Endodermal cell (in vitro differentiated cells): ENCODE results near the gene ITSN1. TPM values are rescaled to one million over a fixed set of nuclear protein-coding genes. Genes with fewer than 3 reads are reported as not detected.

Experiments used
- DNase-seq: peaks from one replicate; pipeline ENCODE4 v3.0.0-alpha.2; 2017
- H3K27ac ChIP-seq: 2 replicates; pipeline ENCODE4 v1.5.1; 2013; ENCODE audit warnings: mild to moderate bottlenecking, low read depth, low read length, moderate library complexity
- H3K27me3 ChIP-seq: 2 replicates; pipeline ENCODE4 v1.6.1; 2013; ENCODE audit warnings: mild to moderate bottlenecking, low read length, moderate library complexity; ENCODE audit not compliant: insufficient read depth, control insufficient read depth, poor library complexity, severe bottlenecking
- H3K36me3 ChIP-seq: 2 replicates; pipeline ENCODE4 v1.7.0; 2013; ENCODE audit warnings: mild to moderate bottlenecking, low read length, moderate library complexity; ENCODE audit not compliant: control insufficient read depth, insufficient read depth
- H3K4me1 ChIP-seq: one replicate; pipeline ENCODE4 v1.7.0; 2013; ENCODE audit warnings: low read length; ENCODE audit not compliant: control insufficient read depth, insufficient read depth
- H3K4me3 ChIP-seq: 2 replicates; pipeline ENCODE4 v1.5.1; 2013; ENCODE audit warnings: mild to moderate bottlenecking, low read length, moderate library complexity
- H3K9ac ChIP-seq: 2 replicates; pipeline ENCODE4 v1.6.1; 2013; ENCODE audit warnings: mild to moderate bottlenecking, low read length, moderate library complexity; ENCODE audit not compliant: poor library complexity, severe bottlenecking; ENCODE audit errors: extremely low read depth
- H3K9me3 ChIP-seq: 2 replicates; pipeline ENCODE4 v1.6.1; 2013; ENCODE audit warnings: mild to moderate bottlenecking, low read length, moderate library complexity; ENCODE audit not compliant: control insufficient read depth
- H3K27ac Mint-ChIP-seq: 2 replicates; pipeline ENCODE4 v1.8.0; 2020; ENCODE audit warnings: mixed read lengths
- H3K27me3 Mint-ChIP-seq: 2 replicates; pipeline ENCODE4 v1.8.0; 2021; ENCODE audit warnings: mild to moderate bottlenecking, mixed read lengths; ENCODE audit not compliant: insufficient read depth
- H3K36me3 Mint-ChIP-seq: 2 replicates; pipeline ENCODE4 v1.8.0; 2020; ENCODE audit warnings: low read depth, mixed read lengths
- H3K4me1 Mint-ChIP-seq: 2 replicates; pipeline ENCODE4 v1.8.0; 2020; ENCODE audit warnings: mixed read lengths
- H3K4me3 Mint-ChIP-seq: 2 replicates; pipeline ENCODE4 v1.8.0; 2020; ENCODE audit warnings: mild to moderate bottlenecking, moderate library complexity, mixed read lengths
- H3K9me3 Mint-ChIP-seq: 2 replicates; pipeline ENCODE4 v1.8.0; 2020; ENCODE audit warnings: mild to moderate bottlenecking, mixed read lengths
- CTCF ChIP-seq: fragments of 200-600 bp; sonication (generic); conservative IDR thresholded peaks from 2 replicates; pipeline ENCODE4 v1.5.0; 2021; ENCODE audit warnings: antibody characterized with exemption, mild to moderate bottlenecking
- WGBS, 2 experiments: methylation state at CpG; one replicate each; pipeline versions ENCODE4 v1.1.5 to v1.1.7; 2013; ENCODE audit warnings: missing lambda C conversion rate in 2 of 2, mixed read lengths in 1 of 2; ENCODE audit not compliant: insufficient coverage in 1 of 2, insufficient read length in 1 of 2; 5-methylcytosine and 5-hydroxymethylcytosine counted together
- total RNA-seq, 2 donors: library from RNA; stranded (reverse); fragmentation: NEBNext Ultra II Directional in 1 of 2; extraction: Animal tissue kit (Norgen Biotek cat#: 25700) in 1 of 2; gene quantifications; 2 replicates in 1 of 2; 3 replicates in 1 of 2; pipeline ENCODE4 v1.2.1, GENCODE V29; 2021

Gene ITSN1
- total RNA-seq, 2 donors from 2014 or later: 89.6 to 104 TPM

- Histone ChIP-seq H3K36me3 (peaks cover 84% of the 10 kb centered on the region), H3K9ac (no peak overlapping the region), H3K4me1 (no peaks in the 10 kb centered on the region), H3K27me3 (no peaks in the 10 kb centered on the region), H3K4me3 (no peak overlapping the region), H3K27ac (no peak overlapping the region), H3K9me3 (no peaks in the 10 kb centered on the region)
- Mint-ChIP-seq H3K4me1 (no peaks in the 10 kb centered on the region), H3K27me3 (no peaks in the 10 kb centered on the region), H3K27ac (no peak overlapping the region), H3K36me3 (peaks cover 75% of the 10 kb centered on the region), H3K4me3 (no peak overlapping the region), H3K9me3 (peaks cover 3% of the 10 kb centered on the region)
- no peak for DNase-seq
- no peak for TF ChIP-seq CTCF
- 95 to 100% methylated on average over 1 of the region's 1 CpG for WGBS, 2 experiments
Observed at GRCh38 chr21:33767236-33767635, 124.9 kb downstream of the ITSN1 start.

GRCh38 chr21:33767960-33768359 lies 125.7 kb downstream of the ITSN1 start:
- Mint-ChIP-seq H3K27ac (no peak overlapping the region), H3K4me3 (no peak overlapping the region), H3K4me1 (no peaks in the 10 kb centered on the region), H3K27me3 (no peaks in the 10 kb centered on the region), H3K9me3 (peaks cover 3% of the 10 kb centered on the region), H3K36me3 (peaks cover 77% of the 10 kb centered on the region)
- no peak for TF ChIP-seq CTCF
- H3K36me3 ChIP-seq: peaks cover 84% of the 10 kb centered on the region
- no peaks in the 10 kb centered on the region for H3K9me3 ChIP-seq
- H3K27ac ChIP-seq: no peak overlapping the region
- no peak overlapping the region for H3K9ac ChIP-seq
- DNase-seq: no peak
- no peaks in the 10 kb centered on the region for H3K27me3 ChIP-seq
- no peak overlapping the region for H3K4me3 ChIP-seq
- no peaks in the 10 kb centered on the region for H3K4me1 ChIP-seq
- 98 to 100% methylated on average over 1 to 2 of the region's 2 CpGs for WGBS, 2 experiments

DNA sequence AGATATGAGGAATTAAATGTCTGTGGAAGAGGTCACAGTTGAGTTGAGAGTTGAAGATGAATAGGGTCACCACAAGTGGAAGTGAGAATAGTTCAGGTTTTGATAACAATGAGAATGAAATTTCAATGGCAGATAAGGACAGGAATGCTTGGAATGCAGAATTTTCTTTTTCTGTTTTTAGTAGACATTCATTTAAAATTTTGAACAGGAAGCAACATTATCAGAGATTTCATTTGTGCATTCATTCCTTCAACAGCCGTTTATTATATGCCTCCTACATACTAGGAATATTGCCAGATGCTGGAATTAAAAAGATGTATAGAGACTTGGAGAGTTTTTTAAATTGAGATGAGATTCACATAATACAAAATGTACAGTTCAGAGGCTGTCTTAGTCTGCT lies 126.8 kb downstream of the ITSN1 start:
- no peak overlapping the region for H3K27ac Mint-ChIP-seq
- Histone ChIP-seq H3K9me3 (no peaks in the 10 kb centered on the region), H3K36me3 (peaks cover 81% of the 10 kb centered on the region), H3K4me1 (no peaks in the 10 kb centered on the region), H3K27ac (no peak overlapping the region), H3K9ac (no peak overlapping the region), H3K27me3 (no peaks in the 10 kb centered on the region), H3K4me3 (no peak overlapping the region)
- H3K4me1 Mint-ChIP-seq: no peaks in the 10 kb centered on the region
- H3K9me3 Mint-ChIP-seq: peaks cover 3% of the 10 kb centered on the region
- no peak overlapping the region for H3K4me3 Mint-ChIP-seq
- DNase-seq: no peak
- peaks cover 73% of the 10 kb centered on the region for H3K36me3 Mint-ChIP-seq
- no peaks in the 10 kb centered on the region for H3K27me3 Mint-ChIP-seq
- 100% methylated on average over 1 of the region's 1 CpG; no CpG with 5 or more reads in 1 of the 2 experiments for WGBS, 2 experiments
- no peak for TF ChIP-seq CTCF
